ENCODE data around the gene AVPR2.

The AVPR2 gene

GRCh38 chrX:153903991-153904957 is at the start of gene AVPR2:
Gene AVPR2, plus strand, starts transcription at chrX:153904673. Its CDS starts 473 bp downstream, at chrX:153905146.
- no peak for DNase-seq (ENCODE audit: low read depth)

GRCh38 chrX:153854702-153855101 is 49.8 kb upstream of the AVPR2 start:
- DNase-seq (ENCODE audit: low read depth): no peak

- no peak for DNase-seq (ENCODE audit: low read depth)
Measured at GRCh38 chrX:153857348-153857903, 47.0 kb upstream of the AVPR2 start.

GRCh38 chrX:153861151-153861550 is 43.3 kb upstream of the AVPR2 start:
- no peak for DNase-seq (ENCODE audit: low read depth)

GRCh38 chrX:153861733-153862310 is 42.7 kb upstream of the AVPR2 start:
- DNase-seq (ENCODE audit: low read depth): no peak

- no peak for DNase-seq (ENCODE audit: low read depth)
Measured at GRCh38 chrX:153862369-153863250, 41.9 kb upstream of the AVPR2 start.

GRCh38 chrX:153863251-153863991 is 41.1 kb upstream of the AVPR2 start:
- DNase-seq (ENCODE audit: low read depth): no peak

GRCh38 chrX:153864101-153864500 is 40.4 kb upstream of the AVPR2 start:
- no peak for DNase-seq (ENCODE audit: low read depth)

GRCh38 chrX:153864561-153865320 is 39.7 kb upstream of the AVPR2 start:
- DNase-seq (ENCODE audit: low read depth): no peak

GRCh38 chrX:153865321-153865580 is 39.2 kb upstream of the AVPR2 start:
- DNase-seq (ENCODE audit: low read depth): no peak

GRCh38 chrX:153865685-153866084 is 38.8 kb upstream of the AVPR2 start:
- DNase-seq (ENCODE audit: low read depth): no peak

- DNase-seq (ENCODE audit: low read depth): no peak
Measured at GRCh38 chrX:153866302-153867019, 38.0 kb upstream of the AVPR2 start.

- DNase-seq (ENCODE audit: low read depth): no peak
Measured at GRCh38 chrX:153867139-153867538, 37.3 kb upstream of the AVPR2 start.

GRCh38 chrX:153867671-153868070 is 36.8 kb upstream of the AVPR2 start:
- no peak for DNase-seq (ENCODE audit: low read depth)

GRCh38 chrX:153868576-153869472 is 35.6 kb upstream of the AVPR2 start:
- DNase-seq (ENCODE audit: low read depth): no peak

- DNase-seq (ENCODE audit: low read depth): no peak
Measured at GRCh38 chrX:153869473-153870287, 34.8 kb upstream of the AVPR2 start.

GRCh38 chrX:153870288-153870690 is 34.2 kb upstream of the AVPR2 start:
- DNase-seq (ENCODE audit: low read depth): no peak

GRCh38 chrX:153870791-153871360 is 33.6 kb upstream of the AVPR2 start:
- DNase-seq (ENCODE audit: low read depth): no peak

Data from stimulated activated CD8-positive, alpha-beta memory T cell treated with anti-CD3 and anti-CD28 coated beads, Interleukin-12 subunit alpha, Interleukin-12 subunit beta, amount 100 ng/mL, for 1 hour (primary cell).